ENCODE results near the gene BRAF. TPM values are rescaled to one million over a fixed set of nuclear protein-coding genes. Genes with fewer than 3 reads are reported as not detected.

BRAF gene
- total and polyA plus RNA-seq, 2 donors from 2014 or later: 8.0 to 43.9 TPM

DNA sequence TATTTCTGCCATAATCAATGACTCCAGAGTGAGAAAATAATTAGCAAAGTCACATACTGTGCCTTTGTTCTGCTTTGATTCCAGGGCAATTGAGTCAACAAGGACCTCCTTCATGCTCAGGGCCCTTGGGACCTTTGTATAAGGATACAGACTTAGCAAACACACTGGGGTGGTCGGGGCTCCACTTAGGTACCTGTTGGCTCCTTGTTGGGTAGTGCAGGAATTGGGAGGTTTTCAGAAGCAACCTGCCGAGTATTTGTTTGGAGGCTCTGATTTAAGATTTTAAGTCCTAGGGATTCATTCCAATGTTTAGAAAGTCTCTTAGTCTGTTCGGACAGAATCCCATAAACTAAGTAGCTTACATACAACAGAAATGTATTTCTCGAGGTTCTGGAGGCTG, 249.0 kb downstream of the BRAF start:
- peaks cover 0 to 5% (median 3%) of the 10 kb centered on the region in 3 donors for H3K36me3 ChIP-seq (ENCODE audit: control insufficient read depth in 2 of 3, insufficient read depth in 3 of 3, low read length in 3 of 3)
- H3K9me3 ChIP-seq (ENCODE audit: control insufficient read depth in 2 of 3, insufficient read depth in 1 of 3, low read length in 3 of 3): no peaks in the 10 kb centered on the region
- peaks cover 0 to 18% (median 0%) of the 10 kb centered on the region in 3 donors for H3K4me1 ChIP-seq (ENCODE audit: control insufficient read depth in 2 of 3, insufficient read depth in 2 of 3, low read depth in 1 of 3, low read length in 3 of 3)
- intact Hi-C loops (cut with DNase I): no loop called here
- FAIRE-seq (no peak), DNase-seq (no peak)
- H3K9ac ChIP-seq (ENCODE audit: low read length in 3 of 3): peak overlapping the region in 1 of 3 donors; percentile 14
- no peak overlapping the region for H3K4me3 ChIP-seq (ENCODE audit: low read length in 3 of 3)
- no peak overlapping the region for H3K27ac ChIP-seq (ENCODE audit: low read depth in 2 of 2, low read length in 2 of 2)
- TF ChIP-seq, protein P1, sequence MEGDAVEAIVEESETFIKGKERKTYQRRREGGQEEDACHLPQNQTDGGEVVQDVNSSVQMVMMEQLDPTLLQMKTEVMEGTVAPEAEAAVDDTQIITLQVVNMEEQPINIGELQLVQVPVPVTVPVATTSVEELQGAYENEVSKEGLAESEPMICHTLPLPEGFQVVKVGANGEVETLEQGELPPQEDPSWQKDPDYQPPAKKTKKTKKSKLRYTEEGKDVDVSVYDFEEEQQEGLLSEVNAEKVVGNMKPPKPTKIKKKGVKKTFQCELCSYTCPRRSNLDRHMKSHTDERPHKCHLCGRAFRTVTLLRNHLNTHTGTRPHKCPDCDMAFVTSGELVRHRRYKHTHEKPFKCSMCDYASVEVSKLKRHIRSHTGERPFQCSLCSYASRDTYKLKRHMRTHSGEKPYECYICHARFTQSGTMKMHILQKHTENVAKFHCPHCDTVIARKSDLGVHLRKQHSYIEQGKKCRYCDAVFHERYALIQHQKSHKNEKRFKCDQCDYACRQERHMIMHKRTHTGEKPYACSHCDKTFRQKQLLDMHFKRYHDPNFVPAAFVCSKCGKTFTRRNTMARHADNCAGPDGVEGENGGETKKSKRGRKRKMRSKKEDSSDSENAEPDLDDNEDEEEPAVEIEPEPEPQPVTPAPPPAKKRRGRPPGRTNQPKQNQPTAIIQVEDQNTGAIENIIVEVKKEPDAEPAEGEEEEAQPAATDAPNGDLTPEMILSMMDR (IDR thresholded peaks at IDR 0.05; ENCODE audit: borderline replicate concordance, extremely low read depth, insufficient read depth): no peak
- no peaks in the 10 kb centered on the region for H3K27me3 ChIP-seq (ENCODE audit: control insufficient read depth, insufficient read depth, low read length)

DNA sequence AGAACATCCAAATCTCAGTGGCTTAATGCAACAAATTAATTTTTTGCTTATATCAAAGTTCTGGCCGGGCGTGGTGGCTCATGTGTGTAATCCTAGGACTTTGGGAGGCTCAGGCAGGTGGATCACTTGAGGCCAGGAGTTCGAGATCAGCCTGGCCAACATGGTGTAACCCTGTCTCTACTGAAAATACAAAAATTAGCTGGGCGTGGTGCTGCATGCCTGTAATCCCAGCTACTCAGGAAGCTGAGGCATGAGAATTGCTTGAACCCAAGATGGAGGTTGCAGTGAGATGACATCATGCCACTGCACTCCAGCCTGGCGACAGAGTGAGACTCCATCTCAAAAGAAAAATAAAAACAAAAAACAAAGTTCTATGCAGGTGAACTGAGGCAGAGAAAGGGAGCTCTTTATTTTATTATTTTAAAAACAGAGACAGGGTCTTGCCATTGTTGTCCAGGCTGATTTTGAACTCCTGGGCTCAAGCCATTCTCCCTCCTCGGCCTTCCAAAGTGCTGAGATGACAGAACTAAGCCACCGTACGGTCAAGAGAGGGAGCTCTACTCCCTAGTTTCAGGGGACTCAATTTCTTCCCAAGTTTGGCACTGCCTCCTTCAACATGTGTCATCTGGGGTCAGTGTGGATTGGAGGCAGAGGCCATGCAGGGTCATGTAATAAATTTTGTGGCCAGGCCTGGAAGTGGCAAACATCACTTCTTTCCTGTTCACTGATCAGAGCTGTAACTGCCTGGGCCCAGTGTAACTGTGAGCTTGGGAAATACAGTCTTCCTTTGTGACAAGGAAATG, 249.6 kb downstream of the BRAF start:
- FAIRE-seq (no peak), DNase-seq (peak in 4 of 5 donors; percentile 28 to 76 (median 58))
- Histone ChIP-seq H3K4me3 (ENCODE audit: low read length in 3 of 3) (no peak overlapping the region), H3K9ac (ENCODE audit: low read length in 3 of 3) (peak overlapping the region in 1 of 3 donors; percentile 14), H3K27me3 (ENCODE audit: control insufficient read depth, insufficient read depth, low read length) (no peaks in the 10 kb centered on the region), H3K36me3 (ENCODE audit: control insufficient read depth in 2 of 3, insufficient read depth in 3 of 3, low read length in 3 of 3) (peaks cover 0 to 4% (median 3%) of the 10 kb centered on the region in 3 donors), H3K27ac (ENCODE audit: low read depth in 2 of 2, low read length in 2 of 2) (no peak overlapping the region), H3K9me3 (ENCODE audit: control insufficient read depth in 2 of 3, insufficient read depth in 1 of 3, low read length in 3 of 3) (no peaks in the 10 kb centered on the region), H3K4me1 (ENCODE audit: control insufficient read depth in 2 of 3, insufficient read depth in 2 of 3, low read depth in 1 of 3, low read length in 3 of 3) (peaks cover 0 to 18% (median 0%) of the 10 kb centered on the region in 3 donors)
- TF ChIP-seq, protein P1 (IDR thresholded peaks at IDR 0.05; ENCODE audit: borderline replicate concordance, extremely low read depth, insufficient read depth): peak; percentile 53
- intact Hi-C loops (cut with DNase I): no loop called here

DNA sequence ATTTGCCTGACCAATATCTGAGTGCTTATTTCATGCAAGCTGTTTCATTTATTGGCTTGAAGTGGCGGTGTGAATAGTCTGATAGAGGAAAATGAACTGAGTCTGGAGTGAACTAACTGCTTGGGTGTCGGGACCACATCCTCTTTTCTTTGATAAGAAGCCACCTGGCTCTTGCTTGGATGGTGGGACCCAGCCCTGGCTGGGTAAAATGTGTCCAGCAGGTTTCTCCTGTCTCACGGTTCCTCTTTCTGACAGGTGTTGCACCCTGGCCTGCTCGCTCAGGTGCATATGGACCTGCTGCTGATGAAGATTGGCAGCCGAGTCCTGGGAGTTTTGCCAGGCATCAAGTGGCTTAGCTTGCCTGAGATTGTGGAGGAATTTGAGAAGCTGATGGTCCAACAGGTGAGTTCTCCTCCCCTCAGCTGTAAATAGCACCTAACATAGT, 250.4 kb downstream of the BRAF start:
- Histone ChIP-seq H3K4me3 (ENCODE audit: low read length in 3 of 3) (no peak overlapping the region), H3K36me3 (ENCODE audit: control insufficient read depth in 2 of 3, insufficient read depth in 3 of 3, low read length in 3 of 3) (peaks cover 0 to 4% (median 3%) of the 10 kb centered on the region in 3 donors), H3K9me3 (ENCODE audit: control insufficient read depth in 2 of 3, insufficient read depth in 1 of 3, low read length in 3 of 3) (no peaks in the 10 kb centered on the region), H3K27me3 (ENCODE audit: control insufficient read depth, insufficient read depth, low read length) (no peaks in the 10 kb centered on the region), H3K27ac (ENCODE audit: low read depth in 2 of 2, low read length in 2 of 2) (no peak overlapping the region), H3K4me1 (ENCODE audit: control insufficient read depth in 2 of 3, insufficient read depth in 2 of 3, low read depth in 1 of 3, low read length in 3 of 3) (peaks cover 0 to 18% (median 0%) of the 10 kb centered on the region in 3 donors), H3K9ac (ENCODE audit: low read length in 3 of 3) (peak overlapping the region in 1 of 3 donors; percentile 10)
- DNase-seq: peak in 1 of 5 donors; percentile 51
- TF ChIP-seq, protein P1 (IDR thresholded peaks at IDR 0.05; ENCODE audit: borderline replicate concordance, extremely low read depth, insufficient read depth): no peak
- FAIRE-seq: no peak
- intact Hi-C loops (cut with DNase I): no loop called here
